ENCODE measurements around the gene SLC15A4.
A peak's percentile ranks its signal among the peaks of the same experiment; 100 is the strongest.
"Not testable (repeated sequence)": the region's sequence is repeated elsewhere in the genome, so short reads cannot be mapped to it uniquely, and the experiment has no call there.

Gene SLC15A4

GRCh38 chr12:128843538-128843937 is 19.8 kb upstream of the SLC15A4 start:
- DNase-seq = peak; percentile 30

DNA sequence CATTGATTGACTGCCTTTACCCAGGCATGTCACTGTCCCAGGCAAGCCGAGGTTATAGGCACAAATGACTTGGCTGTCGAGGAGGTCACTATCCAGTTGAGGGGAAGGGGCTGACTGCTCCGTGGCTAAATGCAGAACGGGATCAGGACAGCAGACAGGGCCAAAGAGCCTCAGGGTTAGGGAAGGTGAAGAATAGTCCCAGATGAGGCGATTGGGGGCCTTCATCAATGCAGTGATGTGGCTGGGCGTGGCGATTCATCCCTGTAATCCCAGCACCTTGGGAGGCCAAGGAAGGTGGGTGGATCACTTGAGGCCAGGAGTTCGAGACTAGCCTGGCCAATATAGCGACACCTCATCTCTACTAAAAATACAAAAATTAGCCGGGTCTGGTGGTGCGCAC is 18.8 kb upstream of the SLC15A4 start:
- no peak for DNase-seq

DNA sequence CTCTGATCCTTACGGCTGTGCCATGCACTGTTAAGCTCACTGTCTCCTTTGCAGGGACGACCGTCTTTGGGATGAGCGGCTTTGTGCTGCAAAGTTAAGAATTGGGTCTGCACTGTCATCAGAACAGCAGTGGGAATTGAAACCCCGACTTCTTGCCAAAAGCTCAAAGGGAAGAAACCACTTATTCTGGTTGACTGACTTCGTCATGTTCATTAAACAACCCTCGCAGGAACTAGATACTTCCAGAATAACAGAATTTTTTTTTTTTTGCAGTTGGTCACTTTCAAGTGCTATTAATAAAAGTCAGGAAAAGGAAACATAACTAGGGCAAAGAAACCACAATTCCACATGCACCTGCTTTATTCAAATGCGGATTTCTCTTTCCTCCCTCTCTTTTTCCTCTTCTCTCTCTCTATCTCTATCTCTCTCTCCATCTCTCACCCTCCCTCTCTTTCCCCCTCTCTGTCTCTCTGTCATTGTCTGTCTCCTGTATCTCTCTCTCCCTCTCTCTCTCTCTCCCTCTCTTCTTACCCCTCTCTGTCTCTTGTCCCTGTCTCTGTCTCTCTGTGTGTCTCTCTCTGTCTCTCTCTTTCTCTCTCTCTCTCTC is 17.2 kb upstream of the SLC15A4 start:
- no peak for DNase-seq

DNA sequence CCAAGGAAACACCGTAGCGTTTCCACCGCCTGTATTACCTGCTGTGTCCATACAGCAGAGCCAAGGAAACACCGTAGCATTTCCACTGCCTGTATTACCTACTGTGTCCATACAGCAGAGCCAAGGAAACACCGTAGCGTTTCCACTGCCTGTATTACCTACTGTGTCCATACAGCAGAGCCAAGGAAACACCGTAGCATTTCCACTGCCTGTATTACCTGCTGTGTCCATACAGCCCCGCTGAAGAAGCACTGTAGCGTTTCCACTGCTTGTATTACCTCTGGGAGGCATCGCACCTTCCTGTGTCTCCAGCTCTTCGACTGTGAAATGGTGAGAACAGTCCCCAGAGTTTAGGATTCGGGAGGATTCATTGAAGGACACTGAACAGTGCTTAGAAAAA is 16.1 kb upstream of the SLC15A4 start:
- not testable (repeated sequence) for DNase-seq

- DNase-seq = no peak
Observed at GRCh38 chr12:128833418-128833817, 9.7 kb upstream of the SLC15A4 start.

- DNase-seq = peak; percentile 28
Observed at GRCh38 chr12:128830505-128830893, 6.7 kb upstream of the SLC15A4 start.

DNA sequence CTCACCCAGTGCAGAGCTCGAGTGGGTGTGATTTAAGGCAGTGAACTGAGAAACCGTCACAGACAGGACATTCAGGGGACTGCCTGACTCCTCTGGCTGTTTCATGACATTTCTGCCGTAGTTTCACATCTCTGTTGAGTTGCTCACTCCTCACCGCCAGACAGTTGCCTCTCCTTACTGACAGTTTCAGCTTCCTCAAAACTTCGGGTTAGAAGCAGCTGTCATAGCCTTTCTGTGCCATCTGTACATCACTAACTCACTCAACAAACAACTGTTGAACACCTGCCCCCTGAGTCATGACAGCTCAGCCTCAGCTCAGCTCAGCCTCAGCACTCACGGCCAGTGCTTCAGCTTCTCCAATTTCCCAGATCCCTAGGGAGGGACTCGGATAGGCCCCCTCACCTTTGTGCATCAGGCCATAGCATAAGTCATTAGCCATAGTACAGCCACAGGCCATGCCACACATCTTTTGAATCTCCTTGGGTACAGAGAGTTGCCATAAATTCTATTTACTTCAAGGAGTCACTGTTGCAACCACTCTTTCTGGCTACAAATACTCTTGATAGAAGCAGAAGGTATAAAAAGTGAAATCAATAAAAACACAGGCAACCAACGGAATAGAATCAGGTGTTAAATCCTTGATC is 6.2 kb upstream of the SLC15A4 start:
- peak; percentile 71 for DNase-seq

DNA sequence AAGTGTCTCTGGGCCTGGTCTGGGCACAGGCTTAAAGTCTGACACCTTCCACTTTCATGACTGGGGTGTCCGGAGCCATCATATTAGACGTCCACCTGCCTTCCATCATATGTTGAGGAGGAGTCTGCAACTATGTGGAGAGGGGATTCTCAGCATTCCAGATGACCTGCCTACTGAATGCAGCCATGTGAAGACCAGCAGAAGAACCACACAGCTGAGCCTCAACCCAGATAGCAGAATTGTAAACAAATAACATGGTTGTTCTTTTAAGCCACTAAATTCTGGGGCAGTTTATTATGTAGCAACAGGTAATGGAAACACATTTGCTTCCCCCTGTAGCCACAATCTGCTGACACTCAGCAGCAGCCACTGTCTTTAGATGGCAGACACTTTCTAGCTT is 4.0 kb upstream of the SLC15A4 start:
- no peak for DNase-seq

DNA sequence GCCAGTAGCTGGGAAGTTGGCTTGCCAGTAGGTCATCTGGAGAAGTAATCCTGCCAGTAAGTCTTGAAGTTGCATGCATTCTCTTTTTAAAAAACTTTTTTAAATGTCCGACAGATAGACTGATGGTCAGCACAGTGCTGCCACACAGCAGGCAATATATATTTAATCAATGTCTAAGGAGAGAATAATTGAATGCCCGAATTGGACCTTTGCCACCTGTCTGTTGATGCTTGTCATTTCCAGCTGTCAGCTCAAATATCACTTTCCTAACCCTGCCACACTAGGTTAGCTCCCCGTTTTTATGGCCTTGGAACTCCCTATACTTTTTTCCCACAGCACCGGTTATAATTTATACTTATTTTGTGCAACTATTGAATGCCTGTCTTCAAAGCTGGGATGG is 2.1 kb upstream of the SLC15A4 start:
- DNase-seq = no peak

DNA sequence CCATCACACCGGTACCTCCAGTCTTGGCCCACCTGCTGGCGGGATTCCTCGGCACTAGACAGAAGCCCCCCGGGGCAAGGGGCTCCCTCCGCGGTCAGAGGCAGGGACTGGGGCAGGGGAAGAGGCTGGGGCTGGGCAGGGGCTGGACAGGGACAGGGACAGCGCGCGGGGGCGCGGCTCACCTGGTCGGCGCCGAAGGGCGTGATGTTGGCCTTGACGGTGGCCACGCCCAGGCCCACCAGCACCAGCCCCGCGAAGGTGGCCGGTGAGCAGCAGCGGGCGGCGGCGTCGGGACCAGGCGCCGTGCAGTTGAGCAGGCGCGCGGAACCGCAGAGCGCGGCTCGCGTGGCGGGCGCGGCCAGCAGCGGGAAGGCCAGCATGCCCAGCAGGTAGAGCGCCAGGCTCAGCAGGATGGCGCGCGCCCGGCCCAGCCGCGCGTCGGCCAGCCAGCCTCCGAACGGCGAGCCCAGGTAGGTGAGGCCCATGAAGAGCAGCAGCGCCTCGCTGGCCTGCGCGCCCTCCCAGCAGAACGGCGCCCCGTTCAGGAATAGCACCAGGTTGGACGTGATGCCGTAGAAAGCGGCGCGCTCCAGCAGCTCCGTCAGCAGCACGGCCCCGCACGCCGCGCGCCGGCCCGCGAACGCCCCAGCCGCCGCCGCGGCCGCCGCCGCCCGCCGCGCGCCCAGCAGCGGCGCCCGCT is 392 bp downstream of the SLC15A4 start:
- DNase-seq = no peak

- DNase-seq = peak; percentile 66
Observed at GRCh38 chr12:128820723-128821432, 2.9 kb downstream of the SLC15A4 start.

DNA sequence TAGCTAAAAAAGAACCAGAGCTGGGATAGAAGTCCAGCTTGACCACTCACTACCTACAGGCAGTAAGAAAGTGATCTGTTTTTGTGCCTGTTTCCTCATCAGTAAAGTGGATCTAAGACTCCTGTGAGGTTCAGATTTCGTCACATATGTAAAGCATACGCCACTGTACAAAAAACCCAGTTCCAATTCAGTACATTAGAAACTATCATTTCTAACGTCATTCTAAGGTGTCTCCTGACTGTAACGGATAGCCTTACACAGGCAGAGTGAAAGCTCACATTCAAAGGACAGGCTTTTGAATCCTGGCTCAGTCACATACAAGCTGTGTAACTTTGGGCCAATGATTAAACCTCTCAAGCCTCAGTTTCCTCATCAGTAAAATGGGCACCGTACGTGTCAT is 3.5 kb downstream of the SLC15A4 start:
- no peak for DNase-seq

DNA sequence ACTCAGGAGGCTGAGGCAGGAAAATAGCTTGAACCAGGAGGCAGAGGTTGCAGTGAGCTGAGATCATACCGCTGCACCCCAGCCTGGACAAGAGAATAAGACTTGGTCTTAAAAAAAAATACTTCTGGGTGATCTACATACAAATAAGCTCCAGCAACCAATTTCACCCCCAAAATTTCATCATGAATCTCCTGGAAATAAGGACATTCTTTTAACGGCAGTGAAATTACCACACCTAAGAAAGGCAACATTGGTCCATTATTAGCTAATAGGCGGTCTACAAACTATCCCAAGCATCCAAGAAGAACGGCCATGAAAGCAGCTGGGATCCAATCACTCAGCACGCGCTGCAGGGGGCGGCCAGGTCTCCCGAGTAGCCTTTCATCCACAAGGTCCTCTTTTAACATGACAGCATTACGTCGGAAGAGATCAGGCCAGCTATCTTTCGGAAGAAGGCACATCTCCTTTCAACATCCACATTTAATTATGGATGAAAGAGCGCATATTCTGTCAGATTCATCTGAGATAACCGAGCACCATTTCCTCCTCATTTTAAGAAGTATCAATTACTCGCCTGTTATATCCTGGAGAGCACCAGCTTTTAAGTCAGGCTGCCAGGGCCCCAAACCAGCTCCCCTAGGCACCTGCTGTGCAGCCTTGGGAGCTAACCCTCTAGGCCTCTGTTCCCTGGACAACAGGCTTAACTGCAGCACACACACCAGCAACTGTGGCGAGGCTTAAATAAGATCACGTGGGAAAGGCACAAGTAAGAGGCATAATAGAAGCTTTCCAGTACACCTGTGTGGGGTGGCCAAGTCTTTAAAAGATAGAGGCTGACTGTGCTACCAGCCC is 4.2 kb downstream of the SLC15A4 start:
- DNase-seq = no peak

GRCh38 chr12:128818065-128819022 is 5.4 kb downstream of the SLC15A4 start:
- no peak for DNase-seq

DNA sequence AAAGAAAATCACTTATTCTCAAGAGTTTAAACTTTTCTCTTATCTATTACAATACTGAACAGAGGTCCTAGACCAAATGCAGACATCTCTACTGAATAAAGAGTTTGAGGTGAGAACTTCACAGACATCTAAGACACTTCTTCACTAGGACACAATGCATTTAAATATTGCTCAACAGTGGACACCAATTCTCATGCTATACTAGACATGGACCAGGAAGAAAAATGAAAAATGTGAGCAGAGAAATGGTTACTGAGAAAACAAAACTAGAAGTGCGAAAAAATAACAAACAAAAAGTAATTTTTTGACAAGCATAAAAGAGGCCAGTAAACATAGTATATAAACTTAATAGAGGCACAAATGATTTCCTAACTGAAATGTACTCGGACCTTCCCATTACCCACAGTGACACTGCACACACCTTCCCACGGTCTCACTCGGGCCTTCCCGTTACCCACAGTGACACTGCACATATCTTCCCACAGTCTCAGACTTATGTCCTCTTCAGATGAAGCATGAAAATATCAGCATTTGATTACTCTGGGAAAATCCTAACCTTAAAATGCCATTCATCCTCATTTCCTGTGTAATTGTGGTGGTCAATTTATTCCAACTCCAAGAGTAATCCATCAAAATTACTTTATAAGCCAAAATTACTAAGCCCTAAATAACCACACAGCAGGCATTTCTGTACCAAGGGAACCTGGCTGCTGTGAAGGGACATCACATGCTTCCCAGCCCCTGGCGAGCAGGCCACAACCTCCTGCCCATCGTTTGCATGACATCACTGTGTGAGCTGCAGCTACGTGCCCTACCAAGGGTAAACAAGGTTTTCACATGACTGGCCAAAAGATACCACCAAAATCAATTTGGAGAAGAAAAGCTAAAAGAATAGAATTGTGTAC is 6.4 kb downstream of the SLC15A4 start:
- peak; percentile 55 for DNase-seq

- no peak for DNase-seq
Observed at GRCh38 chr12:128816643-128816920, 7.2 kb downstream of the SLC15A4 start.

- DNase-seq = no peak
Observed at GRCh38 chr12:128815779-128816642, 7.7 kb downstream of the SLC15A4 start.

GRCh38 chr12:128814411-128815261 is 9.1 kb downstream of the SLC15A4 start:
- DNase-seq = no peak

GRCh38 chr12:128813883-128814282 is 9.9 kb downstream of the SLC15A4 start:
- DNase-seq = no peak

All from CD4-positive, alpha-beta T cell treated with Interferon gamma for 1 hour (primary cell).